ENCODE data around the gene VHLL.

The VHLL gene

GRCh38 chr1:156291226-156292061 is 7.7 kb downstream of the VHLL start:
- DNase-seq, result peak; percentile 78

- no peak for DNase-seq
Measured at GRCh38 chr1:156289857-156290256, 9.2 kb downstream of the VHLL start.

- no peak for DNase-seq
Measured at GRCh38 chr1:156286061-156286460, 13.0 kb downstream of the VHLL start.

GRCh38 chr1:156285437-156285836 is 13.7 kb downstream of the VHLL start:
- no peak for DNase-seq

GRCh38 chr1:156284757-156285156 is 14.3 kb downstream of the VHLL start:
- DNase-seq, result no peak

GRCh38 chr1:156284112-156284511 is 15.0 kb downstream of the VHLL start, which contains the start of gene TMEM79:
TMEM79 (plus strand) TSS chr1:156284325; CDS start chr1:156285227, 902 bp downstream.
- DNase-seq, result no peak

GRCh38 chr1:156283521-156283920 is 15.6 kb downstream of the VHLL start:
- DNase-seq, result no peak

GRCh38 chr1:156282479-156283222 is 16.5 kb downstream of the VHLL start, which contains the start of gene SMG5:
SMG5 (minus strand) TSS chr1:156282825; CDS start chr1:156282680, 145 bp downstream.
- peak; percentile 90 for DNase-seq

GRCh38 chr1:156281693-156282478 is 17.2 kb downstream of the VHLL start:
- DNase-seq, result peak; percentile 28

- DNase-seq, result no peak
Measured at GRCh38 chr1:156281281-156281680, 17.8 kb downstream of the VHLL start.

GRCh38 chr1:156279837-156280236 is 19.3 kb downstream of the VHLL start:
- DNase-seq, result no peak

- DNase-seq, result no peak
Measured at GRCh38 chr1:156276966-156277381, 22.1 kb downstream of the VHLL start.

GRCh38 chr1:156276532-156276931 is 22.6 kb downstream of the VHLL start:
- no peak for DNase-seq

- DNase-seq, result no peak
Measured at GRCh38 chr1:156270314-156270713, 28.8 kb downstream of the VHLL start.

- DNase-seq, result no peak
Measured at GRCh38 chr1:156268336-156268735, 30.8 kb downstream of the VHLL start.

- DNase-seq, result no peak
Measured at GRCh38 chr1:156266051-156266450, 33.1 kb downstream of the VHLL start.

GRCh38 chr1:156263288-156263655 is 35.8 kb downstream of the VHLL start:
- DNase-seq, result no peak

GRCh38 chr1:156262461-156263287 is 36.4 kb downstream of the VHLL start:
- DNase-seq, result no peak

GRCh38 chr1:156260896-156261295 is 38.2 kb downstream of the VHLL start:
- no peak for DNase-seq

GRCh38 chr1:156259805-156260204 is 39.3 kb downstream of the VHLL start:
- no peak for DNase-seq

- DNase-seq, result no peak
Measured at GRCh38 chr1:156258859-156259258, 40.2 kb downstream of the VHLL start.

- DNase-seq, result no peak
Measured at GRCh38 chr1:156257711-156258110, 41.4 kb downstream of the VHLL start.
